Right lobe of liver (tissue), 4 donors: ENCODE data around the gene COIL.

Experiments used
- POLR2A ChIP-seq: fragments of 450-650 bp; IDR thresholded peaks from one replicate; pipeline ENCODE4 v1.6.1; 2017; ENCODE audit warnings: antibody characterized with exemption, mild to moderate bottlenecking
- TF ChIP-seq, protein P1 (sequence below), 4 donors: fragments of 200-600 bp in 3 of 4; fragments of 450-650 bp in 1 of 4; IDR thresholded peaks; one replicate each; pipeline versions ENCODE4 v1.5.1 to v1.8.0; 2016 to 2022; ENCODE audit warnings: antibody characterized with exemption in 4 of 4, mild to moderate bottlenecking in 2 of 4
- donor health status: DM: no; HTN: no; CAD: no.
- donor health status: DM: no; HTN: no; CAD: no.
- donor health status: DM: no; HTN: yes; CAD: no.

GRCh38 chr17:56988901-56989572, 28.2 kb upstream of the COIL start:
- TF ChIP-seq, protein P1, sequence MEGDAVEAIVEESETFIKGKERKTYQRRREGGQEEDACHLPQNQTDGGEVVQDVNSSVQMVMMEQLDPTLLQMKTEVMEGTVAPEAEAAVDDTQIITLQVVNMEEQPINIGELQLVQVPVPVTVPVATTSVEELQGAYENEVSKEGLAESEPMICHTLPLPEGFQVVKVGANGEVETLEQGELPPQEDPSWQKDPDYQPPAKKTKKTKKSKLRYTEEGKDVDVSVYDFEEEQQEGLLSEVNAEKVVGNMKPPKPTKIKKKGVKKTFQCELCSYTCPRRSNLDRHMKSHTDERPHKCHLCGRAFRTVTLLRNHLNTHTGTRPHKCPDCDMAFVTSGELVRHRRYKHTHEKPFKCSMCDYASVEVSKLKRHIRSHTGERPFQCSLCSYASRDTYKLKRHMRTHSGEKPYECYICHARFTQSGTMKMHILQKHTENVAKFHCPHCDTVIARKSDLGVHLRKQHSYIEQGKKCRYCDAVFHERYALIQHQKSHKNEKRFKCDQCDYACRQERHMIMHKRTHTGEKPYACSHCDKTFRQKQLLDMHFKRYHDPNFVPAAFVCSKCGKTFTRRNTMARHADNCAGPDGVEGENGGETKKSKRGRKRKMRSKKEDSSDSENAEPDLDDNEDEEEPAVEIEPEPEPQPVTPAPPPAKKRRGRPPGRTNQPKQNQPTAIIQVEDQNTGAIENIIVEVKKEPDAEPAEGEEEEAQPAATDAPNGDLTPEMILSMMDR (IDR thresholded peaks at IDR 0.05) = no peak
- no peak for TF ChIP-seq POLR2A
